HEK293 (cell line): ENCODE results near the gene SSBP2.

Experiments
- GFI1B ChIP-seq: fragments of 450-650 bp; formaldehyde crosslinking; IDR thresholded peaks from 2 replicates; pipeline ENCODE4 v1.5.1; 2016; ENCODE audit warnings: missing biosample characterization, missing genetic modification characterization
- YY1 ChIP-seq: fragments of 450-650 bp; formaldehyde crosslinking; IDR thresholded peaks from 2 replicates; pipeline ENCODE4 v1.5.1; 2018; ENCODE audit warnings: missing biosample characterization, missing genetic modification characterization
- ZNF335 ChIP-seq: fragments of 450-650 bp; formaldehyde crosslinking; conservative IDR thresholded peaks from 2 replicates; pipeline ENCODE4 v1.5.1; 2016; ENCODE audit warnings: missing biosample characterization, missing genetic modification characterization
- ZNF350 ChIP-seq: fragments of 450-650 bp; formaldehyde crosslinking; IDR thresholded peaks from 2 replicates; pipeline ENCODE4 v1.5.0; 2017; ENCODE audit warnings: missing biosample characterization, mild to moderate bottlenecking, missing genetic modification characterization
- ZNF37A ChIP-seq: fragments of 450-650 bp; IDR thresholded peaks from 2 replicates; pipeline ENCODE4 v1.5.1; 2018; ENCODE audit warnings: missing biosample characterization, missing genetic modification characterization
- ZNF394 ChIP-seq: fragments of 450-650 bp; formaldehyde crosslinking; IDR thresholded peaks from 2 replicates; pipeline ENCODE4 v1.5.1; 2016; ENCODE audit warnings: missing biosample characterization, missing genetic modification characterization, mild to moderate bottlenecking, moderate library complexity, borderline replicate concordance
- ZNF600 ChIP-seq: fragments of 450-650 bp; formaldehyde crosslinking; IDR thresholded peaks from 2 replicates; pipeline ENCODE4 v1.5.1; 2016; ENCODE audit warnings: missing biosample characterization, missing genetic modification characterization
- TF ChIP-seq, protein P1 (sequence below): fragments of 450-650 bp; formaldehyde crosslinking; IDR thresholded peaks from 2 replicates; pipeline ENCODE4 v1.5.1; 2016; ENCODE audit warnings: missing biosample characterization, missing genetic modification characterization
- TF ChIP-seq, protein P2 (sequence below): IDR thresholded peaks from 2 replicates; pipeline ENCODE4 v1.6.1; 2011; ENCODE audit warnings: mild to moderate bottlenecking, low read depth, low read length, borderline replicate concordance
- TF ChIP-seq, protein P3 (sequence below): fragments of 450-650 bp; formaldehyde crosslinking; IDR thresholded peaks from 2 replicates; pipeline ENCODE4 v1.5.1; 2016; ENCODE audit warnings: missing biosample characterization, missing genetic modification characterization
- TF ChIP-seq, protein P4 (sequence below): fragments of 450-650 bp; formaldehyde crosslinking; IDR thresholded peaks from 2 replicates; pipeline ENCODE4 v1.5.1; 2017; ENCODE audit warnings: missing biosample characterization, missing genetic modification characterization

DNA sequence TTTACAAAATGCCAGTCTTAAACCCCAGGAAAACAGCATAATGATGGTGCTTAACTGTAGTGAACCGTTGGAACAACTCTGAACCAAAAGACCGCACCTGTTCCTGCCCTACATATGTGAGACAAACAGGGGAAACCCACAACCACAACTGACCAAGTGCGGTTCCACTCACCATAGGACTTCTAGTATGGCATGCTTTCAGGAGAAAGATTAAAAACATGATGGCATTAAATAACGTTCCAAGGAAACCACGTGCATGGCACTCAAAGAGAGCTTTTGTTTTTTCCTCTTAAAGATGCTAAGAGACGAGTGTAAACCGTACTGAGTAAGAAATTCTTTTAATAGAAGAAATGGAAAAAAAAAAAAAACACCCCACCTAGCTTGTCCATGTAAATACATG is 119.8 kb downstream of the SSBP2 start:
- TF ChIP-seq YY1 (tag by site-specific recombination) (no peak), GFI1B (tag by site-specific recombination) (no peak), ZNF37A (tag by site-specific recombination) (no peak), ZNF335 (tag by site-specific recombination) (no peak), ZNF350 (no peak), ZNF600 (tag by site-specific recombination) (no peak), ZNF394 (tag by site-specific recombination) (no peak)
- TF ChIP-seq, protein P1, sequence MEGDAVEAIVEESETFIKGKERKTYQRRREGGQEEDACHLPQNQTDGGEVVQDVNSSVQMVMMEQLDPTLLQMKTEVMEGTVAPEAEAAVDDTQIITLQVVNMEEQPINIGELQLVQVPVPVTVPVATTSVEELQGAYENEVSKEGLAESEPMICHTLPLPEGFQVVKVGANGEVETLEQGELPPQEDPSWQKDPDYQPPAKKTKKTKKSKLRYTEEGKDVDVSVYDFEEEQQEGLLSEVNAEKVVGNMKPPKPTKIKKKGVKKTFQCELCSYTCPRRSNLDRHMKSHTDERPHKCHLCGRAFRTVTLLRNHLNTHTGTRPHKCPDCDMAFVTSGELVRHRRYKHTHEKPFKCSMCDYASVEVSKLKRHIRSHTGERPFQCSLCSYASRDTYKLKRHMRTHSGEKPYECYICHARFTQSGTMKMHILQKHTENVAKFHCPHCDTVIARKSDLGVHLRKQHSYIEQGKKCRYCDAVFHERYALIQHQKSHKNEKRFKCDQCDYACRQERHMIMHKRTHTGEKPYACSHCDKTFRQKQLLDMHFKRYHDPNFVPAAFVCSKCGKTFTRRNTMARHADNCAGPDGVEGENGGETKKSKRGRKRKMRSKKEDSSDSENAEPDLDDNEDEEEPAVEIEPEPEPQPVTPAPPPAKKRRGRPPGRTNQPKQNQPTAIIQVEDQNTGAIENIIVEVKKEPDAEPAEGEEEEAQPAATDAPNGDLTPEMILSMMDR (tag by site-specific recombination) = no peak
- TF ChIP-seq, protein P2, sequence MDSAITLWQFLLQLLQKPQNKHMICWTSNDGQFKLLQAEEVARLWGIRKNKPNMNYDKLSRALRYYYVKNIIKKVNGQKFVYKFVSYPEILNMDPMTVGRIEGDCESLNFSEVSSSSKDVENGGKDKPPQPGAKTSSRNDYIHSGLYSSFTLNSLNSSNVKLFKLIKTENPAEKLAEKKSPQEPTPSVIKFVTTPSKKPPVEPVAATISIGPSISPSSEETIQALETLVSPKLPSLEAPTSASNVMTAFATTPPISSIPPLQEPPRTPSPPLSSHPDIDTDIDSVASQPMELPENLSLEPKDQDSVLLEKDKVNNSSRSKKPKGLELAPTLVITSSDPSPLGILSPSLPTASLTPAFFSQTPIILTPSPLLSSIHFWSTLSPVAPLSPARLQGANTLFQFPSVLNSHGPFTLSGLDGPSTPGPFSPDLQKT = no peak
- TF ChIP-seq, protein P3, sequence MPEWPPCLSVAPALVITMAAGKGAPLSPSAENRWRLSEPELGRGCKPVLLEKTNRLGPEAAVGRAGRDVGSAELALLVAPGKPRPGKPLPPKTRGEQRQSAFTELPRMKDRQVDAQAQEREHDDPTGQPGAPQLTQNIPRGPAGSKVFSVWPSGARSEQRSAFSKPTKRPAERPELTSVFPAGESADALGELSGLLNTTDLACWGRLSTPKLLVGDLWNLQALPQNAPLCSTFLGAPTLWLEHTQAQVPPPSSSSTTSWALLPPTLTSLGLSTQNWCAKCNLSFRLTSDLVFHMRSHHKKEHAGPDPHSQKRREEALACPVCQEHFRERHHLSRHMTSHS (tag by site-specific recombination) = no peak
- TF ChIP-seq, protein P4, sequence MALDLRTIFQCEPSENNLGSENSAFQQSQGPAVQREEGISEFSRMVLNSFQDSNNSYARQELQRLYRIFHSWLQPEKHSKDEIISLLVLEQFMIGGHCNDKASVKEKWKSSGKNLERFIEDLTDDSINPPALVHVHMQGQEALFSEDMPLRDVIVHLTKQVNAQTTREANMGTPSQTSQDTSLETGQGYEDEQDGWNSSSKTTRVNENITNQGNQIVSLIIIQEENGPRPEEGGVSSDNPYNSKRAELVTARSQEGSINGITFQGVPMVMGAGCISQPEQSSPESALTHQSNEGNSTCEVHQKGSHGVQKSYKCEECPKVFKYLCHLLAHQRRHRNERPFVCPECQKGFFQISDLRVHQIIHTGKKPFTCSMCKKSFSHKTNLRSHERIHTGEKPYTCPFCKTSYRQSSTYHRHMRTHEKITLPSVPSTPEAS (tag by site-specific recombination) = no peak
